HG03432 (cell line): Measurements from ENCODE around the gene FGF21.
"Not testable (repeated sequence)": the region's sequence is repeated elsewhere in the genome, so short reads cannot be mapped to it uniquely, and the experiment has no call there.

Source experiments
- ATAC-seq: cut with Tn5 transposase; IDR thresholded peaks from one replicate; pipeline ENCODE4 v1.9.1; 2021; ENCODE audit warnings: mild to moderate bottlenecking, moderate library complexity; ENCODE audit not compliant: unreplicated experiment

FGF21 gene

GRCh38 chr19:48786422-48786821 is 31.1 kb downstream of the FGF21 start:
- not testable (repeated sequence) for ATAC-seq

GRCh38 chr19:48787331-48787730 is 32.0 kb downstream of the FGF21 start:
- ATAC-seq = not testable (repeated sequence)

GRCh38 chr19:48793271-48793670 is 37.9 kb downstream of the FGF21 start:
- no peak for ATAC-seq

GRCh38 chr19:48794291-48794690 is 39.0 kb downstream of the FGF21 start:
- no peak for ATAC-seq

GRCh38 chr19:48795055-48795684 is 39.8 kb downstream of the FGF21 start:
- peak; percentile 65 for ATAC-seq

GRCh38 chr19:48795685-48796070 is 40.4 kb downstream of the FGF21 start:
- no peak for ATAC-seq

- ATAC-seq = no peak
Measured at GRCh38 chr19:48796298-48797083, 41.2 kb downstream of the FGF21 start.

- ATAC-seq = no peak
Measured at GRCh38 chr19:48797103-48797502, 41.8 kb downstream of the FGF21 start.

GRCh38 chr19:48798937-48799336 is 43.6 kb downstream of the FGF21 start:
- ATAC-seq = no peak

- no peak for ATAC-seq
Measured at GRCh38 chr19:48799358-48800300, 44.3 kb downstream of the FGF21 start.

- ATAC-seq = no peak
Measured at GRCh38 chr19:48802623-48803022, 47.3 kb downstream of the FGF21 start.

- ATAC-seq = no peak
Measured at GRCh38 chr19:48804496-48804895, 49.2 kb downstream of the FGF21 start.

GRCh38 chr19:48805452-48805851 is 50.1 kb downstream of the FGF21 start:
- ATAC-seq = no peak

- no peak for ATAC-seq
Measured at GRCh38 chr19:48806518-48806817, 51.1 kb downstream of the FGF21 start.

GRCh38 chr19:48806818-48807589 is 51.7 kb downstream of the FGF21 start:
- ATAC-seq = no peak

- no peak for ATAC-seq
Measured at GRCh38 chr19:48807590-48808308, 52.4 kb downstream of the FGF21 start.
